A549 treated with ZK216348 at 1 μM for 4 hours (cell line): ENCODE results near the gene CNRIP1. TPM values are rescaled to one million over a fixed set of nuclear protein-coding genes. Genes with fewer than 3 reads are reported as not detected.

ENCODE experiments used
- total RNA-seq: library from RNA; stranded (reverse); fragments of 200-300 nt; extraction: Qiagen RNA extraction; gene quantifications from 5 replicates; pipeline ENCODE4 v1.2.3, GENCODE V29; 2022; ENCODE audit warnings: low read depth

CNRIP1 gene
- 1.5 to 2.3 TPM (median 2.0 TPM) in 5 replicates for total RNA-seq

GRCh38 chr2:68319398-68320117, at the start of gene CNRIP1:
Gene CNRIP1, minus strand, starts transcription at chr2:68319949. Its CDS starts 549 bp downstream, at chr2:68319400.

GRCh38 chr2:68365087-68365486, 45.3 kb upstream of the CNRIP1 start, which contains the start of gene PLEK:
Gene PLEK, plus strand, starts transcription at chr2:68365282. Its CDS starts 70 bp downstream, at chr2:68365352.

GRCh38 chr2:68252400-68253218, 67.1 kb downstream of the CNRIP1 start, which contains the start of gene PPP3R1:
Gene PPP3R1, minus strand, starts transcription at chr2:68252532. Its CDS starts 405 bp downstream, at chr2:68252127.

Other genes starting within 250 kb of the CNRIP1 start
- 51.9 to 59.4 TPM (median 54.1 TPM) in 5 replicates for gene PNO1, start 162.1 kb downstream of the CNRIP1 start, total RNA-seq
- 54.3 to 90.0 TPM (median 57.3 TPM) in 5 replicates for gene PPP3R1, start 67.4 kb downstream of the CNRIP1 start, total RNA-seq
- gene PLEK, start 45.3 kb upstream of the CNRIP1 start, total RNA-seq: not detected in 5 replicates
- 0.35 to 0.71 TPM (median 0.56 TPM) in 5 replicates for gene FBXO48, start 147.3 kb upstream of the CNRIP1 start, total RNA-seq
- gene APLF, start 147.6 kb upstream of the CNRIP1 start, total RNA-seq: 0.55 to 0.79 TPM (median 0.75 TPM) in 5 replicates